HG03175 (cell line): ENCODE data around the gene GPATCH4.
"Not testable (repeated sequence)": the region's sequence is repeated elsewhere in the genome, so short reads cannot be mapped to it uniquely, and the experiment has no call there.

Source experiments
- ATAC-seq: cut with Tn5 transposase; IDR thresholded peaks from one replicate; pipeline ENCODE4 v1.9.1; 2021; ENCODE audit warnings: mild to moderate bottlenecking, moderate library complexity; ENCODE audit not compliant: unreplicated experiment

Gene GPATCH4

GRCh38 chr1:156601122-156601830 is at the start of gene GPATCH4:
Gene GPATCH4, minus strand, starts transcription at chr1:156601479.
- ATAC-seq = peak; percentile 66

GRCh38 chr1:156648951-156649350 is 47.7 kb upstream of the GPATCH4 start:
- ATAC-seq = no peak

- ATAC-seq = no peak
These were observed 47.2 kb upstream of the GPATCH4 start for GRCh38 chr1:156648496-156648895.

GRCh38 chr1:156647351-156647750 is 46.1 kb upstream of the GPATCH4 start:
- ATAC-seq = no peak

GRCh38 chr1:156646738-156647211 is 45.5 kb upstream of the GPATCH4 start:
- ATAC-seq = no peak

- no peak for ATAC-seq
These were observed 44.4 kb upstream of the GPATCH4 start for GRCh38 chr1:156645666-156646065.

- ATAC-seq = no peak
These were observed 43.8 kb upstream of the GPATCH4 start for GRCh38 chr1:156645056-156645455.

GRCh38 chr1:156644640-156645039 is 43.4 kb upstream of the GPATCH4 start:
- ATAC-seq = no peak

- no peak for ATAC-seq
These were observed 42.9 kb upstream of the GPATCH4 start for GRCh38 chr1:156644146-156644545.

GRCh38 chr1:156643778-156644092 is 42.5 kb upstream of the GPATCH4 start:
- no peak for ATAC-seq

GRCh38 chr1:156643049-156643777 is 41.9 kb upstream of the GPATCH4 start:
- no peak for ATAC-seq

- ATAC-seq = no peak
These were observed 41.2 kb upstream of the GPATCH4 start for GRCh38 chr1:156642265-156643048.

GRCh38 chr1:156641761-156642264 is 40.5 kb upstream of the GPATCH4 start, which contains the start of gene BCAN:
Gene BCAN, plus strand, starts transcription at chr1:156642117. Its CDS starts 3,938 bp downstream, at chr1:156646055.
- ATAC-seq = no peak

GRCh38 chr1:156640842-156641706 is 39.8 kb upstream of the GPATCH4 start:
- no peak for ATAC-seq

GRCh38 chr1:156639601-156640101 is 38.4 kb upstream of the GPATCH4 start:
- ATAC-seq = no peak

GRCh38 chr1:156638189-156638985 is 37.1 kb upstream of the GPATCH4 start:
- no peak for ATAC-seq

- ATAC-seq = no peak
These were observed 31.1 kb upstream of the GPATCH4 start for GRCh38 chr1:156632355-156632754.

- ATAC-seq = not testable (repeated sequence)
These were observed 29.9 kb upstream of the GPATCH4 start for GRCh38 chr1:156631152-156631551.

GRCh38 chr1:156629823-156630449 is 28.7 kb upstream of the GPATCH4 start:
- ATAC-seq = no peak
